Endothelial cell (in vitro differentiated cells): ENCODE measurements around the gene CCDC14. TPM values are rescaled to one million over a fixed set of nuclear protein-coding genes. Genes with fewer than 3 reads are reported as not detected.

Experiments used
- DNase-seq: peaks from one replicate; pipeline ENCODE4 v3.0.0; 2021; ENCODE audit warnings: low spot score
- H3K27ac Mint-ChIP-seq: one replicate; pipeline ENCODE4 v1.8.0; 2021; ENCODE audit warnings: mixed read lengths, inconsistent platforms; ENCODE audit not compliant: unreplicated experiment
- H3K27me3 Mint-ChIP-seq: one replicate; pipeline ENCODE4 v1.8.0; 2021; ENCODE audit warnings: mild to moderate bottlenecking, moderate library complexity, mixed read lengths, inconsistent platforms; ENCODE audit not compliant: unreplicated experiment
- H3K36me3 Mint-ChIP-seq: one replicate; pipeline ENCODE4 v1.8.0; 2021; ENCODE audit warnings: mild to moderate bottlenecking, low read depth, mixed read lengths, inconsistent platforms; ENCODE audit not compliant: unreplicated experiment
- H3K4me1 Mint-ChIP-seq: one replicate; pipeline ENCODE4 v1.8.0; 2021; ENCODE audit warnings: mild to moderate bottlenecking, mixed read lengths, inconsistent platforms; ENCODE audit not compliant: unreplicated experiment
- H3K4me3 Mint-ChIP-seq: one replicate; pipeline ENCODE4 v1.8.0; 2021; ENCODE audit warnings: mild to moderate bottlenecking, mixed read lengths, inconsistent platforms; ENCODE audit not compliant: unreplicated experiment
- H3K9me3 Mint-ChIP-seq: one replicate; pipeline ENCODE4 v1.8.0; 2021; ENCODE audit warnings: mixed read lengths, inconsistent platforms; ENCODE audit not compliant: unreplicated experiment
- CTCF ChIP-seq: fragments of 200-600 bp; sonication (generic); IDR thresholded peaks from one replicate; pipeline ENCODE4 v1.5.0; 2021; ENCODE audit warnings: antibody characterized with exemption; ENCODE audit not compliant: unreplicated experiment
- total RNA-seq: library from RNA; stranded (reverse); fragmentation: NEBNext Ultra II Directional; extraction: Animal tissue kit (Norgen Biotek cat#: 25700); gene quantifications from one replicate; pipeline ENCODE4 v1.2.1, GENCODE V29; 2021; ENCODE audit not compliant: unreplicated experiment

CCDC14 gene
- total RNA-seq, 1 donor from 2014 or later = 44.5 TPM

GRCh38 chr3:123961508-123961856 lies 453 bp upstream of the CCDC14 start:
- Mint-ChIP-seq H3K4me3 (peak overlapping the region; percentile 95), H3K27me3 (peaks cover 5% of the 10 kb centered on the region), H3K36me3 (no peaks in the 10 kb centered on the region), H3K9me3 (no peaks in the 10 kb centered on the region), H3K27ac (peak overlapping the region; percentile 78), H3K4me1 (peaks cover 6% of the 10 kb centered on the region)
- no peak for DNase-seq
- TF ChIP-seq CTCF = no peak

GRCh38 chr3:123953735-123954134 lies 7.3 kb downstream of the CCDC14 start:
- H3K4me1 Mint-ChIP-seq = no peaks in the 10 kb centered on the region
- no peak for DNase-seq
- H3K4me3 Mint-ChIP-seq = no peak overlapping the region
- H3K9me3 Mint-ChIP-seq = no peaks in the 10 kb centered on the region
- no peaks in the 10 kb centered on the region for H3K27me3 Mint-ChIP-seq
- no peak overlapping the region for H3K27ac Mint-ChIP-seq
- peaks cover 9% of the 10 kb centered on the region for H3K36me3 Mint-ChIP-seq
- no peak for TF ChIP-seq CTCF

- H3K9me3 Mint-ChIP-seq = no peaks in the 10 kb centered on the region
- H3K36me3 Mint-ChIP-seq = peaks cover 9% of the 10 kb centered on the region
- H3K4me1 Mint-ChIP-seq = no peaks in the 10 kb centered on the region
These were observed 8.0 kb downstream of the CCDC14 start for GRCh38 chr3:123952844-123953520.

GRCh38 chr3:123951522-123952447 lies 9.2 kb downstream of the CCDC14 start:
- no peaks in the 10 kb centered on the region for H3K9me3 Mint-ChIP-seq
- peaks cover 11% of the 10 kb centered on the region for H3K36me3 Mint-ChIP-seq
- H3K27me3 Mint-ChIP-seq = no peaks in the 10 kb centered on the region

More at GRCh38 chr3:123952844-123953520, 8.0 kb downstream of the CCDC14 start:
- no peak for TF ChIP-seq CTCF
- DNase-seq = no peak
- H3K27ac Mint-ChIP-seq = no peak overlapping the region
- H3K4me3 Mint-ChIP-seq = no peak overlapping the region
- no peaks in the 10 kb centered on the region for H3K27me3 Mint-ChIP-seq

More at GRCh38 chr3:123951522-123952447, 9.2 kb downstream of the CCDC14 start:
- Mint-ChIP-seq H3K4me3 (no peak overlapping the region), H3K27ac (no peak overlapping the region), H3K4me1 (no peaks in the 10 kb centered on the region)
- no peak for TF ChIP-seq CTCF
- no peak for DNase-seq
